Amniotic stem cell (primary cell): Measurements from ENCODE around the gene SPATA31C2.
"Not testable (repeated sequence)": the region's sequence is repeated elsewhere in the genome, so short reads cannot be mapped to it uniquely, and the experiment has no call there.

ENCODE experiments used
- DNase-seq: peaks from one replicate; lab custom pipeline; 2025; lab: John Stamatoyannopoulos, UW

The SPATA31C2 gene

DNA sequence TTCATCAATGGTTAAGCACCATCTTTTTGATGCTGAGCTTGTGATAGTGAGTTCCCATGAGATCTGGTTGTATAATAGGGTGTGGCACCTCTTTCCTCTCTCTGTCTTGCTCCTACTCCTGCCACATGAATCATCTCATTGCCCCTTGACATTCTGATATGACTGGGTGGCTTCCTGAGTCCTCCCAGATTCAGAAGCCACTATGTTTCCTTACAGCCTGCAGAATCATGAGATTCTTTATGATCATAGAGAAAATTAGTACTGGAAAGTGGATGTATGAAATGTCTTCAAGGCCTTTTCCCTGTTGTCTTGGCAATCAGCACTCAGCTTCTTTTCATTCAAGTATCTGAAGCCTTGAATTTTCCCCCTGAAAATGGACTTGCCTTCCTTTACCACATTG lies 14.9 kb downstream of the SPATA31C2 start:
- not testable (repeated sequence) for DNase-seq

DNA sequence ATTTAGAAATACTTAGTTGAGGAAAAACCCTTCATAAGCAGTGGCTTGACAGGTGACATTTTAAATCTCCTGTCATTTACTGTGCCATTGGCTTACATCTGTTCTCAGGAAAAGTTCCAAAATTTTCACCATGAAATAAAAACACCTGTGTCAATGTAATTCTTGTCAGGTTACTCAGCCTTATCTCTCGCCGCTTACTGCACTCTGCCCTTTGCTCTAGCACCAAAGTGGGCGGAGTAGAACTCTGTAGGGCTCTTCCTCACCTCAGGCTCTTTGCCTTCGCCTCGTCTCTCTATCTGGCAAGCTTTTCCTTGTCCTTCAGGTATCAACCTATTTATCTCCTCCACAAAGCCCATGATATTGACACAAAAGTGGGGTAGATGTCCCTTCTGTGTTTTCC lies 20.2 kb downstream of the SPATA31C2 start:
- not testable (repeated sequence) for DNase-seq

DNA sequence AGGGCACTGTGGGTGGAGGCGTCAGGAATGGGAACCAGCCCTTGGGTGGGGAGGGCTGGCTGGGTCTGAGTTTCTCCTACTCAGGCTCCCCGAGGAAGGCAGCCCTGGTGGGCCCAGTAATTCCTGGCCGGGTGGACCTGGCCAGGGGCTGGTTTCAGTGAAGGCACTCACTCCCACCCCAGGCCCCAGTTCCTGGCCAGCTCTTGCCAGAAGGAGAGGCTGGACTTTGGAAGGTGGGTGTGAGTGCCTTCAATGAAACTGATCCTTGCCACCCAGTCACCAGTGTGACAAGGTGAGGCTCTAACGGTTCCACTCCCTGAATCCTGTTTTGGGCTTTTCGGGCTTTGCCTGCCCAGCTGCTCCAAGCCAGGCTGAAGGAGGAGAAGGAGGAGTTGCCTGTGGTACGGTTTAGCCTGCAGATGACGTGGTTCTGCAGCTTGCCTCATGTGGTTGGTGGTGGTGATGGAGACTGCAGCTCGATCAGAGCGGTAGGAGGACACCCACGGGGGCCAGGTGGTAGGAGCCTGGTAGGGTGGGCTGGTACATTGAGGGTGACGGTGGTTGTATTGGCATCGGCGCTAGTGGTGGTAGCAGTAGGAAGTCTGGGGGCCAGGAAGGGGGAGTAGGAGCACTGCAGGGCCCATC lies 23.2 kb downstream of the SPATA31C2 start:
- not testable (repeated sequence) for DNase-seq

DNA sequence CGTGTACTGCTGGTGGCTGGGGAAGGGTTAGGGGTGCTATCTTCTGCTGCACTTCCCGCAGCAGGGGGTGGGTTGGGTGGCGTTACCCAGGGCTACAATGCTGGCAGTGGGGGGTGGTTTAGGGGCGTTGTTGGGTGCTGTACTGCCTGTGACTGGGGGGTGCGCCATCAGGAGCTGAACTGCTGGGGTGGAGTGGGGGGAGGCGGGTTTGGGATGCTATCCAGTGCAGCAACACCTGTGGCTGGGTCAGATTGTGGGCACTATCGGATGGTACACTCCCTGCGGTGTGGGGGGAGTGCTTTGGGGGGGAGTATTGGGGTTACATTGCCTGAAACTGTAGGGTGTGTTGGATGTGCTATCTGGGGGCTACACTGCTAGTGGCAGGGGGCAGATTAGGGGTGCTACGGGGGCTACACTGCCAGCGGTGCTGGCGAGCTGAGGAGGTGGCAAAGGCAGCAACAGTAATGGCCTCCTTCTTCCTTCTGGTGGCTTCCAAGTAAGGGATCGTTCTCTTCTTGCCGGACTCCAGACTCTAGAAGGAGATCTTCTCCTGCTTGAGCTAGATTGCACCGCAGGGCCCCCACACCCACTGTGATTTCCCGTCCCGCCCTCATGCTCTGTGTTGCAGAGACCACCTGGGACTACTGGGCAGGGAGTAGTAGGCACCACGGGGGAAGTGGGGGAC lies 23.9 kb downstream of the SPATA31C2 start:
- not testable (repeated sequence) for DNase-seq

DNA sequence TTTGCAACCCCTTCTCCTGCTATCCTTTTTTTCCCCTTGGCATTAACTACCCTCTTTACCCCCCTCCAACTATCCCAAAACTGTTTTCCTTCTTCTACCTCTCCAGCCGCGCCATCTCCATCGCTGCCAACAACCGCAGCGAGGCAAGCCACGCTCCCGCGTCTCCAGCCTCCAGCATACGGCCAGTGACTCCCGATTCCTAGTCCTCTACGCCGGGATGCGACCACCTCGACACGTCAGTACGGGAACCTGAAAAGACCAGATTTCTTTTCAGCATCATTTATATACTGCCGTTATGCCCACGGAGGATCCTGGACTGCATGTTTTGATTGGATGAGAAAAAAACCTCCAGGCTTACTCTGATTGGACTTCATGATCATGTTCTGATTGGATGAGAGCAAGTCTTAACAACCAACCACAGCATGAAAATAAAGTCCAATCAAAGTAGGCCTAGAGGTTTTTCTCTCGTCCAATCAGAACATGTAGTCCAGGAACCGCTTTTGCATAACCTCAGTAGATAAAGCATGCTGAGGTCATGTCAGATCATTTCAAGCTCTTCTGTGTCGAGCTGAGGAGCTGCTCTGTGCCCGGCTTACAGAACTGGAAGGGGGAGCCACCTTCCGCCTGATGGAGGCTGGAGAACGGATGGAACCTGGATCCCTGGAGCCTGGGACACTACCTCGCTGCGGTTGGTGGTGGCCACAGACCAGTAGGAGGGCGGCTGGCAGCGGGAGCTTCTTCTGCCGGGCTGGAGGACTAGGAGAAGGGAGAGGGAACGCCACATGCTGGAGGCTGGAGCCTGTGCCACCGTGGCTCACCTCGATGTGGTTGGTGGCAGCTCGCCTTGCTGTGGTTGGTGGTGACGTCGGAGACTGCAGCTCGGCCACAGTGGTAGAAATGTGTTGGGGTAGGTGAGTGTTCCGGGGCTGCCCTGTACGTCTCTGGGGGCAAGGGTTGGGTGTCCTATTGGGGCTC lies 24.8 kb downstream of the SPATA31C2 start:
- DNase-seq: not testable (repeated sequence)

DNA sequence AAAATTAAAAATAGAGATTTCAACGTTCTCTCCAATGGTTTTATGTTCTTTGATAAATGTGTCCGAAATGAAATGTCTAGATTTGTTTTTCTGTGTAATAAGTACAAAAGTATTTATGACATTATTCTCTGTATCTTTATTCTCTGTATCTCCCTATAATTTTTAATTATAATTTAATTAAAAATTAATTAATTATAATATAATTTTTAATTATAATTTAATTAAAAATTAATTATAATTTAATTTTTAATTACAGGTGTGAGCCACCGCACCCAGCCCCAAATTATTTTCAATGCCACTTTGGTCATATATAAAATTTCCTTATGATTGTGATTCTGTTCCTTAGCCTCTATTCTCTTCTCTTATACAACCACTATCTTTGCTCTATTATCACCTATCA lies 28.2 kb downstream of the SPATA31C2 start:
- DNase-seq: no peak

DNA sequence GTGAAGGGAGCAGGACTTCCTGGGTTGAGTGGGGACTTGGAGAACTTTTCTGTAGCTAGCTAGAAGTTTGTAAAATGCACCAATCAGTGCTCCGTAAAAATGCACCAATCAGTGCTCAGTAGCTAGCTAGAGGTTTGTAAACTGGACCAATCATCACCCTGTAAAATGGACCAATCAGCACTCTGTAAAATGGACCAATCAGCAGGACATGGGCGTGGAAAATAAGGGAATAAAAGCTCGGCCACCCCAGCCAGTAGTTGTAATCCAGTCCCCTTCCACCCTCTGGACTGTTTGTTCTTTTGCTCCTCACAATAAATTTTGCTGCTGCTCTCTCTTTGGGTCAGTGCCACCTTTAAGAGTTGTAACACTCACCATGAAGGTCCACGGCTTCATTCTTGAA lies 29.5 kb downstream of the SPATA31C2 start:
- no peak for DNase-seq

DNA sequence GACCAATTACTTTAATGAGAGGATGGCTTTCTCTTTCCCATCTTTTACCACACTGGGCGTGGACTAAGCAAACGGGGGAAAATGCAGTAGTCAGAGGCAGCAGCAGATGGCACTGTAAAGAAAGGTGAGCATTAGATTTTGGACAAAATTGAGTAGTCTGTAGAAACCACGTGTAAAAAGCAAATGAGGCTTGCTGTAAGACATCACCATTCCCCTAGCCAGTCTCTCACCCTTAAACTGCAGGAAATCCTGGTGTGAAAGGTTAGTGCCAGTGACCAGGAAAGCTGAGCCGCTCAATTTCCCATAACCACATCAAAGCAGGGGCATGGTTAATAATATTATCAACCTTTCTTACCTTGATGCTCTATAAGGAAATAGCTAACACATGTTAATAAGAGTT lies 31.8 kb downstream of the SPATA31C2 start:
- DNase-seq: no peak

DNA sequence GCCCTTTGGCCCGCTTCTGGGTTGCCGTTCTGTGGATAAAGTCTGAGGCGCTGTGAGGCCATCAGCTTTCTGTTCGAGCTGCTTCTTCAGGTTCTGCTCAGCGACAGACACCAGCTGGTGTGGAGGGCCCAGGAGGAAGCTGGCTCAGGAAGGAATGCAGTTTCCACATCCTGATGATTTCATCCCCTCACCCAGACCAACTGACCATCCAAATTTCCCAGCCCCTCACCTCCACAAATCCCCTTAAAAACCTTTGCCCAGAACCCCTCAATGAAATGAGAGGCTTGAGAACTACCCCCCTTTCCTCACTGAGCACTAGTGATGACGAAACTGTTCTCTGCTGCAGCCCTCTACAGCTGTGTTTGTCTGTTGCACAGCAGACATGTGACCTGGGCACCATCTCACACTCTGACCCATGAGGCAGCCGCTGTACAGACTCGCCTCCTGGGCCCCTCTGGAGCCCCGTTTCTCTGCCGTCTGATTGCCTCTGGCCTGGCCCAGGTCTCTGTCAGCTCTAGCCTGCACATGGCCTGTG lies 45.4 kb downstream of the SPATA31C2 start:
- DNase-seq: no peak

DNA sequence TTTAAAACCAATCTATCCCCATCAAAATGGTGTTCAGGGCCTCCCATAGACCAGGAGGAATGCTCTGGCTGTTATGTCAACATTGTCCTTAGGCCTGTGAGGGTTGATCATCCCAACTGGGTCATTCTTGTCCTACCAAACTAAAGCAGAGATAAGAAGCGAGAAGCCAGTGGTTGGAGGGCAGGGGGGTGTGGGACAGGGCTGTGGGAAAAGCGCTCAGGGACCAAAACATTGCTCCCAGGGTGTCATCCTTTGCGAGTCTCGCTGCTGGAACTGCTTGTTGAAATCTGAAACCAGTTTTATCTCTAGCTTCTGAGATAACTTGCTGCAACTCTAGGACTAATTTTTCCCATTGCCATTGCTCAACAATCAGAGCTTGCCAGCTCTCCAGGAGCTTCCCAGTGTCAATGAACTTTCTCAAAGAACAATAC lies 48.1 kb downstream of the SPATA31C2 start:
- DNase-seq: no peak

DNA sequence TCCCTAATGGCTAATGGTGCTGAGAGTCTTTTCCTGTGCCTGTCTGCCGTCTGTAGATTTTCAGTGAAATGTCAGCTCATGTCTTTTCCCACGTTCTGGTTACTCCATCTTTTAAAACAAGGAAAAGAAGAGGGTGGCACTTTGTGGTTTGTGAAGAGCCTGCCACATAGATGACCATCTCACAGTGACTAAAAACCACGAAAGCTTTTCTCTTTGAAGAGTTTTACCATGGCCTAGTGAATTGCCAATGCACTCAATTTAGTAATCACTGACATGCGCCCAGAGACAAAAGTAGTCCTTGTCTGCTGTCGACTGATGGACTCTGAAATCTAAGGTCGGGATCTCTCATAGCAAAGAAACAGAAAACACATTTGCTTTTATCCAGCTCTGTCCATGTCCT lies 50.4 kb downstream of the SPATA31C2 start:
- no peak for DNase-seq

DNA sequence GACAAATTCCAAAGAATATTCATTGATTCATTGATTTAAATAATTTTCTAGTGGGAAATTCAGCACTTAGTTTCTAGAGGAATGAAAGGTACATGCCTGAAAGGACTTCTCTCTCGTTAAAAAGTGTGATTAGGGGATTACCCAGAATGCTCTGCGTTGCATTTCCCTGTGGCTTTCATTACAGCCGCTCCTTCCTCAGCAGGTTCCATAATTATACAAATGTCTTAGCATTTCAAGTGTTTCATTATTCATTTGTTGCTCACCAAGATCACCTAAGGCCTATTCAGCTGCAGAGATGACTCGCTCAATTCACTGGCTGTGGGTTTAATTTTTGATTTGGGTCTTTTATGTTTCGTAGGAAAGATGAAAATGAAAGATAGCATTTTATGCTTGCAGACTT lies 52.8 kb downstream of the SPATA31C2 start:
- no peak for DNase-seq

DNA sequence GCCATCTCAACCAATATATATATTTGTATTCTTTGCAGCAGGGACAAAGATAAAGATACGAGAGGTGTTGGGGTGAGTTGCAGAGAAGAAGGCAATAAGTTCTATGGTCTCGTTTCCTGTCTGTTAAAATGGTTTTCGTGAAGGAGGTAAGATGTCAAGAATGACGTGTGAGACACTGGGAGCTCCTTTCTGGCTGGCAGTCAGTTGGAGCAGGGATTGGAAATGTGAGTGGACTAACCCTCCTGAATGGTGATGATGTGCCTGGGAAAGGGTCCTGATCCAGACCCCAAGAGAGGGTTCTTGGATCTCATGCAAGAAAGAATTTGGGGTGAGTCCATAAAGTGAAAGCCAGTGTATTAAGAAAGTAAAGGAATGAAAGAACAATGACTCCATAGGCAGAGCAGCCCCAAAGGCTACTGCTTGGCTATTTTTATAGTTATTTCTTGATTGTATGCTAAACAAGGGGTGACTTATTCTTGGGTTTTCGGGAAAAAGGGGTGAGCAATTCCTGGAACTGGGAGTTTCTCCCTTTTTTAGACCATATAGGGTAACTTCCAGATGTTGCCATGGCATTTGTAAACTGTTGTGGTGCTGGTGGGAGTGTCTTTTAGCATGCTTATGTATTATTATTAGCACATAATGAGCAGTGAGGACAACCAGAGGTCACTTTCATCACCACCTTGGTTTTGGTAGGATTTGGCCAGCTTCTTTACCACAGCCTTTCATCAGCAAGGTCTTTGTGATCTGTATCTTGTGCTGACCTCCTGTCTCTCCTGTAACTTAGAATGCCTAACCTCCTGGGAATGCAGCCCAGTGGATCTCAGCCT lies 53.7 kb downstream of the SPATA31C2 start:
- DNase-seq: no peak
